Hypothalamus (tissue), 51 donors: Measurements from ENCODE around the gene NBL1.
"Not testable (repeated sequence)": the region's sequence is repeated elsewhere in the genome, so short reads cannot be mapped to it uniquely, and the experiment has no call there.

Experiments
- DNase-seq, 51 donors: peaks; one replicate each; lab custom pipeline; 2025; lab: John Stamatoyannopoulos, UW

The NBL1 gene

DNA sequence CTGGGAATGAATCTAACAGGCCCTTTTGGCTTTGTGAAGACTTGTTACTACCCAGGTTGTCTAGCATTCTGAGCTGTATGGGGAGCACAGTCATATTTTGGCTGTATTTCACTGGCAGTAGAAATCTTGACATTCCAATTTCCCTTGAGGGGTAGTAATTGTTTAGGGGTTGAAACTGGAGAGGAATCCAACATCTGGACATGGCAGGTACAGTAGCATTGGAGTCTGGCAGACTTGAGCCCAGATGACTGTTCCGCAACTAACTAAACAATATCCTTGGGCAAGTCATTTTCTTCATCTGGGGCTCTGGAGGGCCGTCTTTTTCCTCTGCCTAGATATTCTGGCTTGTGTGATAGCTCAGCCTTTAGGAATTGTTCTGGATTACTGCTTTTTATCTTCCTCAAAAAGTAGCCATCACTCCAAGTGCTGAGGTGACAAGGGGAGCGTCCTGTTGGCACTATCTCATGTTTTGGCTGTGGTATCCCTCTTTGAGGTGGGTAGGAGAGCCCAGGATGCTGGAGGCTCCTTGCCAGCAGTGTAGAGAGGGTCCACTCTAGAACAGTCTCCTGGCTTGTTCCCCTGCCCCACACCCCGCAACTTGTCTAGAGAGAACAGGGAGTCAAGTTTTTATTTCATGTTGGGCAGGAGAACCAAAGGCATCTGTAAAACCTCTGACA lies 22.7 kb upstream of the NBL1 start:
- no peak for DNase-seq

DNA sequence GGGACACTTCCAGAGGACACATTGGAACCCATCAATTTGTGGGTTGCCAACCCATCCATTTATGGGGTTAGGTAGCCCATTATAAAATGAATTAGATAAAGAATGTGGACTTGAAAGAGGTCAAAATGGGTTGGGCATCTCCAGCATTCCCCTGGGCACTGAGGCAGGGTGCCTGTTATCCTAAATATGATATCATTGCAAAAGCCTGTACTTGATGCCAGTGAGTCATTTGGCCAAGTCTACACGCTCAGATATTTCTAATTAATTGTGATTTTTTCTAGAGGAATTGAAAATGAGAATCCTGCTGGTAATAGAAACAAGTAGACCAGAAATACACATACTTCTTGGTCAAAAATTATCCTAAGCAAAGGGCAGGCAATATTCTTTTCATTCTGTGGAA lies 21.9 kb upstream of the NBL1 start:
- no peak for DNase-seq

DNA sequence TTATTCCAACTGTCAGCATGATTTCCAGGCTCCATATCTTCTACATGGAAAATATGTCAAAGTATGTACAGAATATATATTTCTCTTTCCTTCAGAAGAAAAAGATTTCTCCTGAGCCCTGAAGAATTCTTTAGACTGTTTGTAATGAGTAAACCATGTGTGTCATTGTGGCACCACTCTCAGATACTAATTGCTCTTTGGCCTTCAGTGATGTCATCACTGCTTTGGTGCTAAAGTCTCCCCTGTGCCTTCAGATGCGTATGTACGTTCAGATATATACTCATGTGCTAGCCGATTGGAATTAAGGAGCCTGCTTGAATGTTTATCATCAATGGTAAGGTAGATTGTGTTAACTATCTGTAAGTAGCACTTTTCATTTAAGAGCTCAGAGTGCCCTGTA lies 20.6 kb upstream of the NBL1 start:
- no peak for DNase-seq

DNA sequence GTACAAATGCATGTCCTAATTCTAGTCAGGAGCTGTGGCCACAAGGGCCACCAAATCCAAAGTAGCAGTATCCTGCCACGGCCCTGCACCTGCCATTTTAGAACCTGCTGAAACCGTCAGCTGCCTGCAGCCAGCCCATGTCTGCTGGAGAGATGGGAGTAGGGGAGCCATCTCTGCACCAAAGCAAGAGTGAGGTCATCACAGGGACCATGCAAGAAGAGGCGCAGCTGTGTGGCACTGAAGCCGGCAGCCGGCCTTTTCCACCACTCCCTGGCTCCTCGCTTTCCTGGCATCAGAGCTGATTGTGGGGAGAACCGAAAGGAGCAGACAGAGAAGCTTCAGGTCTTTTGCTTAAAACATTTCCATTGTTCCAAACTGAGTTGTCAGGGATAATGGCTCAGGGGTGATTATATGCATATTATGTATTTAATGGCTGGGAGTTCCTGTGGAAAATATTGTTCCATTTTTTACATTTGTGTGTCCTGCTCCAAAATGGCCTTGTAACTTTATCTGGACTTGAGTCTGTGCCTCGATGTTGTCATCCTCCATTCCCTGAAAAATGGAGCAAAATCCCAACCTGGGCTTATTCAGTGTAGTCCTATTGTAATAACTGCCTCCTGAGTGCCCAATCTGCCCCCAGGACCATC lies 18.7 kb upstream of the NBL1 start:
- DNase-seq = no peak

DNA sequence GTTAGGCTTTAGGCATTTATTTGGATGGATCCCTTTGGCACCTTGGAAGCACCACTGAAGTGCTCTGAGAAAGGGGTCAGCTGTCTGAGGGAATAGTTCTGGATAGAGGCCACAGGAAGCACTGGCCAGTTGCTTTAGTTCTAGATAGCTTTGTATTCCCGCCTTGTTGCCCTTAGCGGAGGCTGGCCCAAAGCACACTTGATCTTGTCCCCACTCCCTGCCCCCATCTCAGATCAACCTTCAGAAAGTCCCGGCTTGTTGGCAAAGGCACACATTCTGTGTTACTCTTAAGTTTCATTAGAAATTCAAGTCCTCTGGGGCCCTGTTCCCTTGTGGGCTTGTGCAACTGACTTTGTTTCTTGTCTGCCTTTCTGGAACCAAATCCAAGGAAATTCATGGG lies 15.2 kb upstream of the NBL1 start:
- peak in 17 of 51 donors; percentile 14 to 64 (median 31) for DNase-seq

DNA sequence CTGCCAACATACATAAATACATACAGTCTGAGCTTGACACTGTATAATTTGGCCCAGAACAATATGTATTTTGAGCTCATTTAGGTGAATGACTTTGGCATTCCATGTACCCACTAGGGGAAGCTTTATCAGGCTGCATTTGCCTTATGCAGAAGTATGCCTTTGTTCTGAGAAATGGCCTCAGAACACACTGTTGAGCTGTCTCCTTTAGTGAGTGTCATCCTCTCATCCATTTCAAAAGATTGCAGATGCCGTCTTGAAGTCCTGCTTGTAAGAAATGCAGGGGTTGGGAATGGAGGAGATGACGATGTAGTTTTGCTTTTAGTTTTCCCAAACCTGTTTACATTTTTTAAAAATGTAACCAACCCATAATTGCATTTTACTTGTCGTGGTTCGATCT lies 14.8 kb upstream of the NBL1 start:
- no peak for DNase-seq

DNA sequence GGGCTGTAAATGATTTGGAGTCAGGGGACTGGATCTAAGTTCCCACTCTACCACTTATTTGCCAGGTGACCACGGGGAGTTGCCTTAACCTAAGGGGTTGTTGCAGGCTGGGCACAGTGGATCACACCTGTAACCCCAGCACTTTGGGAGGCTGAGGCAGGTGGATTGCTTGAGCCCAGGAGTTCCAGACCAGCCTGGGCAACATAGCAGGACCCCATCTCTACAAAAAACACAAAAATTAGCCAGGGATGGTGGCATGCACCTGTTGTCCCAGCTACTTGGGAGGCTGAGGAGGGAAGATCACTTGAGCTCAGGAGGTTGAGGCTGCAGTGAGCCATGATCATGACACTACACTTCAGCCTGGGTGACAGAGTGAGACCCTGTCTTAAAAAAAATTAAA lies 13.9 kb upstream of the NBL1 start:
- not testable (repeated sequence) for DNase-seq

DNA sequence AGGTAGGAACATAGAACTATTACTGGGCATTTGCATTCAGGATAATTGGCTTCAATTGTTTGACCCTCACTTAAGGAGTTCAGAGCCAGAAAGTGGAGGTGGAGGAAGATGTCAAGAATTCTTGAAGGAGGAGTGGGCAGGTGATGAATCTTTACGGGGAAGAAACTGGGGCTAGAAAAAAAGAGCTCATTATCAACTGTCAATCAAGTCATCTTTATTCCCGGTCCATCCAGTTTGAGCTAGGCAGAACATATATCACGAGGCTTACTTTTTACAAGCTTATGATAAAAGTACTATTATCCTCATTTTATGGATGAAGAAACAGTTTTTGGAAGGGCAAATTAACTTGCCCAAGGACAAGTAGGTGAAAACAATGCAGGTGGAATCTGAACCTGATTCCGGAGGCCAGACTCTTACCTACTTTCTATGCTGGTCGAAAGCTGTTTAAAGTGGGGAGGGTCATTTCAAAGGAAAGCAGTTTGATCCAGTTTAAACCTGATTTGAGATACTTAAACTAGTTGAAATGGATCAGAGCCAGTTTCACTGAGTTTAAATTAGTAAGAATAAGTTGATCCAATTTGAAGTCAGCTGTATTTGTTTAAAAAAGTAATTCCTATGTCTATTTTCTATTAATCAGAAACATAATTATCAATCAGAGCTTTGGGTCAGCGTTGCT lies 13.3 kb upstream of the NBL1 start:
- no peak for DNase-seq

DNA sequence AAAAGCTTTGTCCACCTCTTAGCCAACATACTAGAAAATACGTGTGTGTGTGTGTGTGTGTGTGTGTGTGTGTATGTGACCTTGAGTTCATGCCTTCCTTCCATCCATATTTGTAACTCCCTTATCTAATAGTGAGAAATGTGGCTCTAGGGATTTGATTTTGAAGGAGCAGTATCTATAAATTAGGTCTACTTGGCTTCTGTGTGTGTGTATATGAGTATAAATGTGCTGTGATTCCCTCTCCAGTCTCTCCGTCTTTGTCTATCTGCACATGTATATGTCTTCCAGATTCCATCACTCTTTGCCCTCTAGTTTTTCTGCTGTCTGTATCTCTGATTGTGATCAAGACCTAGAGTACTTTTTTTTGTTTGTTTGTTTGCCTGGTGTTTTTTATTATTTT lies 11.9 kb upstream of the NBL1 start:
- DNase-seq = no peak

DNA sequence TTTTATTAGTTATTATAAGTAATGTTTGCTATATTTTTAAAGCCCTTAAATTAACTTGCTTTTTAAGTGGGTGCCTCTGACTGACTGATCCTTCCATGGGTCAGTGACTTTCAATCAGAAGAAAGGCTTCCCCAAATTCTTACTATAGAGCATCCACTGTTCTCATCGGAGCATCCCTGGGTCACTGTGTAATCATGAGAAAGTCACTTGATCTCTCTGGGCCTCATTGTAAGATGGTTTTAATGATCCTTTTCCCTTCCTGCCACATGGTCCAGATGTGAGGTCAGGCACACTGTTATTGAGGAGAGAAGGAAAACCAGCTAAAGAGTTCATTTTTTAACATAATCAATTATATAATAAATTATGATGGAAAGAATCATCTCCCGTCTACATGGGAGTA lies 11.0 kb upstream of the NBL1 start:
- DNase-seq = no peak

DNA sequence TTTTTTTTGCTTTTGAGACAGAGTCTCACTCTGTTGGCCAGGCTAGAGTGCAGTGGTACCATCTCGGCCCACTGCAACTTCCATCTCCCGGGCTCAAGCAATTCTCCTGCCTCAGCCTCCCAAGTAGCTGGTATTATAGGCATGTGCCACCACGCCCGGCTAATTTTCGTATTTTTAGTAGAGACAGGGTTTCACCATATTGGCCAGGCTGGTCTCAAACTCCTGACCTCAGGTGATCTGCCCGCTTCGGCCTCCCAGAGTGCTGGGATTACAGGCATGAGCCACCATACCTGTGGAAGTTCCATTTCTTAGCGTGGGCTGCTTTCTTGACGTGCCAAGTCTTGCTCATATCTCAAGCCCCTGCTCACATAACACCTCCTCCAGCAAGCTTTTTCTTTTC lies 9.0 kb upstream of the NBL1 start:
- not testable (repeated sequence) for DNase-seq

DNA sequence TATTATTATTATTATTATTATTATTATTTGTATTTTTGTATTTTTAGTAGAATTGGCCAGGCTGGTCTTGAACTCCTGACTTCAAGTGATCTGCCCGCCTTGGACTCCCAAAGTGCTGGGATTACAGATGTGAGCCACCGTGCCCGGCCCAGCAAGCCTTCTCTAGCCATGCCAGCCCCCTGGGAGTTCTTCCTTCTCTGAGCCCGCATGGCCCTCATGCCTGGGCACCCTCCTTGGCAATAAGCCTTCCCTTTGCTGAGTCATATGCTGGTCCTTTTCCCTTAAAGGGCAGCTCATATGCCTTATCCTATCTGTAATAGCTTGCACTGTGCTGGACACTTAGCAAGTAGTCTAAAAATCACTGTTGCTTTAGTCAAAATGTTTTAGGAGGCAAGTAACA lies 8.5 kb upstream of the NBL1 start:
- DNase-seq = no peak

DNA sequence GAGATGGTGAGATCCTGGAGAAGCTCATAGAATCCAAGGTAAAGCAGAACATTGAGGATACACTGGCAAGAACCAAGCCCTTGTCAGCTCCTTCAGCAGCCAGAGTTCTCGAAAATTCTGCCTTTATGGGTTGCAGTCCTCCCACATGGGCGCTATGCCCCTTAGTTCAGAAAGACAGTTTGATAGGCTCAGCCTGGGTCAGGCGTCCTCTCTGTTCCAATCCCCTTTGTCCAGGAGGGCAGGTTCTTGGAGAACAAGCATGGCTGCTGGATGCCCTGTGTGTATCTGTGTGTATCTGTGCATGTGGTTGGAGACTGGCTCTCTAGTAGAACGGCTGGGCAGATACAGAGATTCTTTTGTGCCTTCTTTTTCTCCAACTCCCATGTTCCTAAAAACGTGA lies 8.0 kb upstream of the NBL1 start:
- no peak for DNase-seq

DNA sequence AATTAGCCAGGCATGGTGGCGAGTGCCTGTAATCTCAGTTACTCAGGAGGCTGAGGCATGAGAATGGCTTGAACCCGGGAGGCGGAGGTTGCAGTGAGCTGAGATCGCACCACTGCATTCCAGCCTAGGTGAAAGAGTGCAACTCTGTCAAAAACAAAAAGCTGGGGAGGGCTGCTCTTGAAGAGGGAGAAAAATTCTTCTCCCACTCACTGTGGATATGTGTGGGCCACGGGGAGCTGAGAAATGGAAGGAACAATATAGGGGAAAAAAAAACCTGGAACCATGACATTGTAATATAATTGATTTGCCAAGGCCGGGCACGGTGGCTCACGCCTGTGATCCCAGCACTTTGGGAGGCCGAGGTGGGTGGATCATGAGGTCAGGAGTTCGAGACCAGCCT lies 7.4 kb upstream of the NBL1 start:
- not testable (repeated sequence) for DNase-seq

DNA sequence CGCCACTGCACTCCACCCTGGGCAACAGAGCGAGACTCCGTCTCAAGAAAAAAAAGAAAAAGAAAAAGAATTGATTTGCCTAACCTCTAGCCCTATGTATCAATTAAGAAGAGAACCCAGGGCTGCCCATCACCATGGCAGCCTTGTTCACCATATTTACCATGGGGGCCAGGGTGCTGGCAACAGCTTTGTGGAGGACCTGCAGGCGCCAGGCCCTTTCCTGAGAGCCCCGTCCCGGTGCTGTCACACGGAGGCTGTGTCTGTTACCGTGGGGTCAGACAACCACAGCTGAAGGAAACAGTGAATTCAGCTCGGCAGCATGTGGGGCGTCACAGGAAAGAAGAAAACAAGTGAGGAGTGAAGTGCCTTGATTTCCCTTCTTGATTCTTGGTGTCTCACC lies 6.5 kb upstream of the NBL1 start:
- DNase-seq = no peak

DNA sequence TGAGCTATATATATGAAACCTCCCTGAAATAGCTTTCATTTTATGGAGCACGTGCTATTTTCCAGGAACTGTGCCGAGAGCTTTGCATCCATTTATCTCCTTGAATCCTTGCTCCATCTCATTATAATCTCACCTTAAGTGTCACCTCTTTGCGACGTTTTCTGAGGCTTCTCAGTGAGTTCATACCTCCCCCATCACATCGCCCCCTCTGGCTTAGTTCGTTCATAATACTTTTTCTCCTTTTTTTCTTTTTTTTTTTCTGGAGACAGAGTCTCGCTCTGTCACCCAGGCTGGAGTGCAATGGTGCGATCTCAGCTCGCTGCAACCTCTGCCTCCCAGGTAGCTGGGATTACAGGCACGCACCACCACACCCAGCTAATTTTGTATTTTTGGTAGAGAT lies 4.9 kb upstream of the NBL1 start:
- not testable (repeated sequence) for DNase-seq

DNA sequence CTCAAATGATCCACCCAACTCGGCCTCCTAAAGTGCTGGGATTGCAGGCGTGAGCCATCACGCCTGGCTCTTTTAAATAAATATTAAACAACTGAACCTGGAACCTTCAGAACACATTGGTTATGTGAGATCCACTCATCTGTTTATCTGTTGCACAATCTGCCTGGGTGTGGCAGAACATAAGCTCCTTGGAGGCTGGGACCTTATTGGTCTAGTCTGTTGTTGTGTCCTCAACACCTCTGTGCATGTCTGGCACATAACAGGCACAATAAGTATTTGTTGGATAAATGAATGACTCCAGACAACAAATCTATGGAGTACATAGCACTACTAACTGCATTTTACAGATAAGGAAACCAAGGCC lies 4.1 kb upstream of the NBL1 start:
- no peak for DNase-seq

DNA sequence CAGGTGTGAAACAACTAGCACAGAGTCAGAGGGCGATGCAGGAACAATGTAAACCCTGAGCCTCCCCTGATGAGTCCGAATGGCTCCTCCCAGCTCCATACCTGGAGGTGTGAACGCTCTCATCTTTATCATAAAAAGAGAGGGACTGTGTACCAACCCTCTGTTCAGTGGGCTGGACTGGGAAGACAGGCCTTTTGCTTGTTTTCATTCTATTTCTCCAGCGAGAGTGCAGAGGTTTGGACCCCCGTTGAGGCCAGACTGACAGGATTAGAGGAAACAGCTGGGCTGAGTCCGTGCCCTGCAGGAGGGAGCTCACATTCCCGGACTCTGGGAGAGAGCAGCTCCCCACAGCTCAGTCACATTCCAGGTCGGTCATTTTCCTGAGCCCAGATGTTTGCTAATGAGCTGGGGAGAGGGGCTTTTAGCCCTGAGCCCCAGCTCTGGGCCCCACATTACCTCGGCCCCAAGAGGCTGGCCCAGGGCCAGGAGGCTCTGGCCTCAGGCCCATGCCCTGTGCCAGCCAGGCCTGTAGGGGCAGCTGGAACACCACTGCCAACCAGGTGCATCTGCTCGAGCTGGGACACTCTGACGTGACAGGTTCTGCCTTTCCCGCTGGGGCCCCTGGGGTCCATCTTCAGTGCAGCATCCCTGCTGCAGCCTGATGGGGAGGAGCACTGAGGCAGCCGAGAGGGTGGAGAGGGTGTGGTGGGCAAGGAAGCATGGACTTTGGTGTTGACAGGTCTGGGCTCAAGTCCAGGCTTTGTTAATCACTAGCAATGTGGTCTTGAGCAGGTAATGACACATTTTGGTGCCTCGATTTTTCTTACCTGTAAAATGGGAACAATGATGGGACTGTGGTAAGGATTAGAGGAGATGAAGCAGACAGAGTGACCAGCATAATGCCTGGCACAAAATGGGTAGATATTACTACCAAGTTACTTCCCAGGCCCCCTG lies 3.5 kb upstream of the NBL1 start:
- no peak for DNase-seq

DNA sequence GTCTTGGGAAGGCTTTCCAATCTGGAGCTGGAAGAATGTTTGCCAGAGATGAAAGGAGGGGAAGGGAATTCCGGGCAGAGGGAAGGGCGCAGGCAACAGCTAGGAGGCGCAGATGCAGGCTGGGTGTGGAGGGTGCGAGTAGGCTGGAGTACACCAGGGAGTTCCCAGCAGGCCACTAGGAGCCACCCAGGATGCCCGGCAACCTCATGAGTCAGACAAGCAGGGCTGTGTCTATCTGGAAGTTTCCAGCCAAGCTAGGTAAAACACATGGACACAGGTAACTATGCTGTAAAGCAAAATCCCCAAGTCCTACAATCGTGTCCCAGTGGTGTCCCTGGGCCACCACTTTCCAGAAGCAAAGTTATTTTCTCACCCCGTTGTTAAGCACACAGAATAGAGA lies 990 bp upstream of the NBL1 start:
- DNase-seq = no peak

DNA sequence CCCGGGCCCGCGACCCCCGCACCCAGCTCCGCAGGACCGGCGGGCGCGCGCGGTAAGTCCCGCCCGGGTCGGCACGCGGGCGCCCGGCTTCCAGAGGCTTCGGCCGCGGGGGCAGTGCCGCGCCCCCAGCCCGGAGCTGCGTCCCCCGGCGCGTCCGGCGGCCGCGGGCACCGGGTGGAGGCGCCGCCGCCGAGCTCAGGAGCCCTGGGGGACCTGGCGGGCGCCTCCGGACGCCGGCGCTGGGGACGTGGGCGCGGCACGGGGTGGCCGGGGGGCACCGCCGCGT lies 227 bp downstream of the NBL1 start:
- DNase-seq = no peak

DNA sequence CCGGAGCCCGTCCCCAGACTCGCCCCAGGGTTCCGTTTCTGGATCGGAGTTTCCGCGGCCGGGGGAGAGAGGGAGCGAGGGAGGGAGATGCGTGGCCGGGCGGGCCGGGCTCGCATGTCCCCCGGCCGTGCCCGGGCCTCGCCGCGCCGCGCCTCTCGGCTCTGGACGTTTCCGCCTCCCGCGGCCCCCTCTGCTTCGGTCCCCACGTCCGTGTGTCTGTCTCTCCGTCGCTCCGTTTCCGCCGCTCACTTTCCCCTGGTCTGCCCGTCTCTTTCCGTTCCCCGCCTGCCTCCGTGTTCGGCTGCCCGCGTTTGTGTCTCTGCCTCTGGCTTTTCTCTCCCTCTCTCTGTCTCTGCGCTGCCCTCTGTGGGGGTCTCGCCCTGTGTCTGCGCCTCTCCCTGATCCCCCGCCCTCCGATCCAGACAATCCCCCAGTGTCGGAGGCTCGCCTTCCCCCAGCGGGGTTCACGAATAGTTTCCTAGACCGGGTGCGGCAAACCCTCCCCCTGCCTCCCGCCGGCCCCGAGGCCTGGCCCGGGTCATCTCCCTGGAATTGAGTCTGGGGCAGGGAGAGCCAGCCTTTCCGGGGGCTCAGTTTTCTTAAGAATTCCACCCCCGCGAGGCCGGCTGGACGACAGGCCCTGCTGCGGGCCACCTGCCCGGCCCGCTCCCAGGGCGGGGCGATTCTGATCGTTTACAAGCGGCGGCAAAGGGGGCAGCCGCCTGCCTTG lies 735 bp downstream of the NBL1 start:
- DNase-seq = peak in 2 of 51 donors; percentile 14 to 50
